ENCODE measurements around the gene TYROBP.

The TYROBP gene

GRCh38 chr19:35858311-35858710 is 49.8 kb downstream of the TYROBP start:
- Histone ChIP-seq H3K27ac (no peak overlapping the region), H3K4me3 (no peak overlapping the region)

GRCh38 chr19:35856546-35857149 is 51.4 kb downstream of the TYROBP start, which contains the start of gene KIRREL2:
TSS of gene KIRREL2 (plus strand) at chr19:35856911. CDS start at chr19:35857120, 209 bp downstream.
- peak within 1 kb of the TSS in 1 of 21 experiments; percentile 9 for H3K27ac ChIP-seq
- peak within 1 kb of the TSS; percentile 26 to 51 (median 34) for H3K4me3 ChIP-seq
